ENCODE data around the gene PEX14.

DNA sequence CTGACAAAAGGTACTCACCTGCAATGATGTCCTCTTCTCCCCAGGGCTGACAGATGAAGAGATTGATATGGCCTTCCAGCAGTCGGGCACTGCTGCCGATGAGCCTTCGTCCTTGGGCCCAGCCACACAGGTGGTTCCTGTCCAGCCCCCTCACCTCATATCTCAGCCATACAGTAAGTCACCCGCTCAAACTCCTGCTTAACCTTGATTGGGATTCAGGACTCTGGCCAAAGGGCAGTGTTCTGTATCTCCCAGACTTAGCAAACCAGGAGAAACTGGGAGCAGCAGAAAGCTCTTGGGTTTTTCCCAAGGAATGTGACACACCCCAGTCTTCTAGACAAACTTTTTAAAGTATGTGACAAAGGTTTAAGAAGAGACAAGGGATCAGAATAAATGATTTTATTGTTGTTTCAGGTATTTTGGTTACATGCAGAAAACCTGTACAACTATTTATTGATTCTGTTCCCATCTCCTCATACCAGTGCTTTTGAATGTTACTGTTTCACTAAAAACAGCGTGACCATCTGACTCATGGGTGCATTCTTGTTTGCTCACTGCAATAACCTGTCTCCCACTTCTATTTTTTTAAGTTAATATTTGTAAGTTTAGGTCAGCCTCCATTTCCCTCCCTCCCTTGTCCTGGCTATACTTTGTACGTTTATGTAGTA lies 124.6 kb downstream of the PEX14 start:
- TF ChIP-seq, protein P1, sequence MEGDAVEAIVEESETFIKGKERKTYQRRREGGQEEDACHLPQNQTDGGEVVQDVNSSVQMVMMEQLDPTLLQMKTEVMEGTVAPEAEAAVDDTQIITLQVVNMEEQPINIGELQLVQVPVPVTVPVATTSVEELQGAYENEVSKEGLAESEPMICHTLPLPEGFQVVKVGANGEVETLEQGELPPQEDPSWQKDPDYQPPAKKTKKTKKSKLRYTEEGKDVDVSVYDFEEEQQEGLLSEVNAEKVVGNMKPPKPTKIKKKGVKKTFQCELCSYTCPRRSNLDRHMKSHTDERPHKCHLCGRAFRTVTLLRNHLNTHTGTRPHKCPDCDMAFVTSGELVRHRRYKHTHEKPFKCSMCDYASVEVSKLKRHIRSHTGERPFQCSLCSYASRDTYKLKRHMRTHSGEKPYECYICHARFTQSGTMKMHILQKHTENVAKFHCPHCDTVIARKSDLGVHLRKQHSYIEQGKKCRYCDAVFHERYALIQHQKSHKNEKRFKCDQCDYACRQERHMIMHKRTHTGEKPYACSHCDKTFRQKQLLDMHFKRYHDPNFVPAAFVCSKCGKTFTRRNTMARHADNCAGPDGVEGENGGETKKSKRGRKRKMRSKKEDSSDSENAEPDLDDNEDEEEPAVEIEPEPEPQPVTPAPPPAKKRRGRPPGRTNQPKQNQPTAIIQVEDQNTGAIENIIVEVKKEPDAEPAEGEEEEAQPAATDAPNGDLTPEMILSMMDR (optimal IDR thresholded peaks at IDR 0.05 in 1 of 3, IDR thresholded peaks at IDR 0.05 in 1 of 3, conservative IDR thresholded peaks at IDR 0.05 in 1 of 3; ENCODE audit: extremely low read depth in 1 of 3, insufficient read depth in 2 of 3, low read length in 3 of 3): no peak
- no peak for TF ChIP-seq EZH2 (IDR thresholded peaks at IDR 0.05; ENCODE audit: low read length)

Data from keratinocyte (primary cell).